Smooth muscle cell of the brain vasculature (primary cell): ENCODE measurements around the gene SERINC2.

ENCODE experiments used
- DNase-seq: peaks from one replicate; pipeline ENCODE4 v3.0.0-alpha.2; 2012; ENCODE audit warnings: low read depth, low spot score

SERINC2 gene

DNA sequence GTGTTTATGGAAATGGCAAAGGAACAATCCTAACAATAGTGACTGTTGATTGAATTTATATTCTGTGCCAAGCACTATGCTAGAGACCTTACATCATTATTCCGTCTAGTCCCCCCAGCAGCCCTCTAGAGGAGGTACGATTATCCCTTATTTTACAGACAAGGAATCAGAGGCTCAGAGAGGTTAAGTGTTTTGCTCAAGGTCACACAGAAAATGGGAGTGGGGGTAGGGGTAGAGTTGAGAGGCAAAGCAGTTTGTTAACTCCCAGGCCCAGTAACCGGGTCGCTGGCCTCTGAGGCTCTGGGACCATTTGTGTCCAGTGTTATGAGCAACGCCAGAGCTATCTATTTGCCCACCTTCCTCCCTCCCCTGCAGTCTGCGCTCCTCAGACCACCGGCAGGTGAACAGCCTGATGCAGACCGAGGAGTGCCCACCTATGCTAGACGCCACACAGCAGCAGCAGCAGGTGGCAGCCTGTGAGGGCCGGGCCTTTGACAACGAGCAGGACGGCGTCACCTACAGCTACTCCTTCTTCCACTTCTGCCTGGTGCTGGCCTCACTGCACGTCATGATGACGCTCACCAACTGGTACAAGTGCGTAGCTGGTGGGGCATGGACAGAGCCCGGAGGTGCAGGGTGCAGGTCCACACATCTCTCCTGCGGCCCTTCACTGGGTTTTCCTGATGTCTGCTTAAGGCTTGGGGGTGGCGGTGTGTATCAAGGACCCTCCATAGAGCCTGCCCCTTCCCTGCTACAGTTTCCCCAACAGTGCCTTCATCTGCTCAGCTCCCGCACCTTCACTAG, 19.8 kb downstream of the SERINC2 start:
- no peak for DNase-seq

GRCh38 chr1:31433396-31433930, 20.4 kb downstream of the SERINC2 start:
- no peak for DNase-seq

GRCh38 chr1:31434101-31434871, 21.3 kb downstream of the SERINC2 start:
- no peak for DNase-seq

- no peak for DNase-seq
Measured at GRCh38 chr1:31434979-31435378, 22.0 kb downstream of the SERINC2 start.

DNA sequence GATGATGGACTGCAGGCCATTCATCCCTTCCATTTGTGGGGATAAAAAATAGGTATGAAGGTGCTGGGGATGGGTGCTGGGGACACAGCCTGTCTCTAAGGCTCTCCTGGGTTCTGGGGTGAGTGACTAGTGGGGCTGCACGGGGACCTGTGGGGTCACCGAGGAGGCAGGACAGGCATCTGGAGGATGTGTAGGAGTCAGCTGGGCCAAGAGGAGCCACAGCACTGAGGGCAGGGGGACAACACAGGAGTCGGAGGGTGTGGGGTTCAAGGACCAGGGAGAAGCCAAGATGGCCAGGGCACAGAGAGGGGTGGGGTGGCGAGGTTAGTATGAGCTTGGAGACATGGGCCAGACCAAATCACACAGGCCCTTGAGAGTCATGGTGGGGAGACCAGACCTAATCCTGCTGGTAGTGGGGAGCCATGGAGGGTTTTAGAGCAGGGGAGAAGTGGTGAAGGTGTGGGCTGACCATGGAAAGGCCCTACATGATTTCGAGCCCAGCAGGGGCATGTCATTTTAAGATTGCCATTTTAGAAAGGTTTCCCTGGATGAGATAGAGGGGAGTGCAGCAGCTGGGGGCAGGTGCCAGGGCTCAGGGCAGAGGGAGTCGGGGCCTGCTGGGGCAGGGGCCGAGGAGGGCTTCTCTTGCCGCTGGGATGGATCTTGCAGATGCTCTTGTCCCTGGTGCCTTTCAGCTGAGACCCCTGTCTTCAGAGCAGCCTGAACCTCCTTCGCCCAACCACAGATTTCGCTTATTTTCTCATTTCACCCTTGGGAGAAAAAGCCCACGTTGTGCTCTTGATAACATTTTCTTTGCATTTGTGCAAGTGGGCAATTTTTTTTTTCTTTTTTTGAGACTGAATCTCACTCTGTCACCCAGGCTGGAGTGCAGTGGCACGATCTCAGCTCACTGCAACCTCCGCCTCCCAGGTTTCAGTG, 22.7 kb downstream of the SERINC2 start:
- DNase-seq: no peak

DNA sequence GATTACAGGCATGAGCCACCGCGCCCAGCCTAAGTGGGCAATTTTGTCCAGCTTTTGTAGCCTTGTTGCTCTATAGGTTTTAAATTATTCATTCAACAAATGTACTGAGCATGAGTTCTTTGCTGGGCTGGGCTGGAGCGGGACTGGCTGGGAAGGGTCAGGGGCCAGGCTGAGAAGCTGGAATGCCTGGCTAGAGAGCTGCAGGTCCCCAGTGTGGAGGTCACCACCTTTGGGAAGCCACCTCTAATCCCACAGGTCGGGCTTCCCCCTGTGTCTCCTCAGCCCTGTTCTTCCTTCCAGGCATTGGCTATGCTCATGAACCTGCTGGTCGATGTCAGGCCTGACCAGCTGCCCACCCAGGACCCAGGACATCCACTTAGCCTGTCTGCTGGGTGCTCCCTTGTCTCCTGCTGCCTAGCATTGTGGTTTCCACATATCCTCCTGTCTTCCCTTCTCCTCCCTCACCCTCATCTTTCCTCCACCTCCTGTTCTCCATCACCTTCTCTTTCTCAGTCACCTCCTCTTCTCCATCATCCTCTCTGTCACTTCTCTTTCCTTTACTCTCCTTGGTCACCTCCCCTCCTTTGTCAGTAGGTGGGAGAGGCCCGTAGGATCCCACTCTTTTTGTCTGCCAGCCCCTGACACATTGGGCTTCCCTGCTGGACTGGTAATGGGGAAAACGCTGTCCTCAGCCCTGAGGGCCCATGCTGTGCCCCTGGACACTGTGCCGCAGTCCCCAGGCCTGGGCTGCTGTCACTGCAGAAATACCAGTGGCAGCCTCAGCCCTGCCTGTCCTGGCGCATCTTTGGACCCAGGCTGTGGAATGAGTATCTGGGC, 23.8 kb downstream of the SERINC2 start:
- no peak for DNase-seq

GRCh38 chr1:31437433-31438037, 24.5 kb downstream of the SERINC2 start:
- no peak for DNase-seq

GRCh38 chr1:31439276-31439675, 26.3 kb downstream of the SERINC2 start:
- no peak for DNase-seq

GRCh38 chr1:31441073-31441472, 28.1 kb downstream of the SERINC2 start:
- no peak for DNase-seq

GRCh38 chr1:31441558-31441957, 28.5 kb downstream of the SERINC2 start:
- no peak for DNase-seq

DNA sequence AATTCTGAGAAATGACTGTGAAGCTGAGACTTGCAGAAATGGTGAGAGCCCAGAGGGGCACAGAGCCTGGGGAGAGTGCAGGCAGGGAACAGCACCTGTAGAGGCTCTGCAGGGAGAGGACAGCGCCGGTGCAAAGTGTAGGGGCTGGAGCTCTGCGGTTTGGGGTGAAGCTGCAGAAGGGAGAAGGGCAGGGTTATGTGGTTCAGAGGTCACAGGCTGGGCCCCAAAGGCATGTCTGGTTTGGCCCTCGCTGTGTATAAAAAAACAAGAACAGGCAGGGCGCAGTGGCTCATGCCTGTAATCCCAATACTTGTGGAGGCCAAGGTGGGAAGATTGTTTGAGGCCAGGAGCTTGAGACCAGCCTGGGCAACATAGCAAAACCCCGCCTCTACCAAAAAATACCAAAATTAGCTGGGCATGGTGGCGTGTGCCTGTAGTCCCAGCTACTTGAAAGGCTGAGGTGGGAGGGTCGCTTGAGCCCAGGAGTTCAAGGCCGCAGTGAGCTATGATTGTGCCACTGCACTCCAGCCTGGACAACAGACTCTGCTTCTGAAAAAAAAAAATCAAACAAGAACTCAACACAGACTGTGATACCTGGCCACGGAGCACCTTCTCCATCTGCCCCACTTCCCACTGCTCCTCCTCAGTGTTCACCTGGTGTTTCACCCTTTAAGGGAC, 29.1 kb downstream of the SERINC2 start:
- DNase-seq: no peak

DNA sequence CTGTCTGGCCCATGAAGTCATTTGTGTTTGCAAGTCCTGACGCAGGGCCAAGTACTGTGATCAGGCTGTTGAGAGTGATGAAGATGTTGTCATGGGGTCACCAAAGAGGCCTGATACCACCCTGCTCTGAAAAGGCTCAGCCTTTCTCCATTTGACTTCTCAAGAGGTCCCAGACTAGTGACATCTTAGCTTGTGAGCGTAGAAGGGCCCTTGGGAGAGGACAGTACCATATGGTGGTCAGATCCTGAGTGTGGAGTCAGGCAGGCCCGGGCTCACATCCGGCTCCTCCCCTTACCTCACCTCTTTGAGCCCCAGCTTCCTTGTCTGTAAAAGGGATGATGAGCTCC, 29.6 kb downstream of the SERINC2 start:
- DNase-seq: no peak

GRCh38 chr1:31443673-31444072, 30.7 kb downstream of the SERINC2 start:
- no peak for DNase-seq

DNA sequence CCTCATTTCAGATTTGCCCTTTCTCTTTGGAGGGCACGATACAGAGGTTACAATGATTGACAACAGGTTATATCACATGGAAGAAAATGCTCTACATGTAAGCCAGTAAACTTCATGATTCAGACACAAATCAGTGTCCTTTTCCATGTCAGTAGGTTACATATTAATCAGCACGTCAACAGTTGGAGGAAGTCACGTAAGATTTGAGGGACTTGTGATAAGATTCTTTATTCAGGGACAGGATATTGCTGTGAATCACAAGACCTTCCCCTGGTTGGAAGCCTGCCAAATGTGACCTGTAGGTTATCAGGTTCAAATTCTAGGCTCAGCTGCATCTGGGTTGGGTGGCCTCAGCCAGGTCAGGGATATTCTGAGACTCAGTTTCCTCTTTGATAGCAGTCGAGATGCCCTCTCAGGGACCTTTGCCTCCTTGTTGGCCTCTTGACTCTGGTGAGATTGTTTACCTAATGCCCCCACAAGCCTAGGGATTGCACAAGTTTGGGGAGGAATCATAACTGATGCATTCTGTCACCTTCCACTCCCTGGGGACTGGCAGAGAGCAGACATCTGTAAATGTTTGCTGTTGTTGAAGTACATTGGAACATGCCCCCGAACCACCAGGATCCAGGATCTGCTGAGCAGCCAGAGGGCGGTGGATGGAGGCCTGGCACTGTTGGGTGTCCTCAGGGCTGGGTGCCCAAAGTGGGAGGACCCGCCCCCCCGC, 31.9 kb downstream of the SERINC2 start:
- DNase-seq: no peak

DNA sequence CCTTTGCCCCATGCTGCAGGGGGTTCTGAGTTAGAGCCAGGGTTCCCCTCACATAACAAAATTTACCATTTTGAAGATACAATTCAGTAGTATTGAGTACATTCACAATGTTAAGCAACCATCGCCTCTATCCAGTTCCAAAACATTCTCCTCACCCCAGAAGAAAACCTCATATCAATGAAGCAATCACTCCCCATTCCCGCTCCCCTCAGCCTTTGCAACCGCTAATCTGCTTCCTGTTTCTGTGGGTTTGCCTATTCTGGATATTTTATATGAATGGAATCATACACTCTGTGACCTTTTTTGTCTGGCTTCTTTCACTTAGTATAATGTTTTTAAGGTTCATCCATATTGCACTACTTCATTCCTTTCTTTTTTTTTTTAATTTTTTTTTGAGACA, 32.9 kb downstream of the SERINC2 start:
- DNase-seq: no peak

DNA sequence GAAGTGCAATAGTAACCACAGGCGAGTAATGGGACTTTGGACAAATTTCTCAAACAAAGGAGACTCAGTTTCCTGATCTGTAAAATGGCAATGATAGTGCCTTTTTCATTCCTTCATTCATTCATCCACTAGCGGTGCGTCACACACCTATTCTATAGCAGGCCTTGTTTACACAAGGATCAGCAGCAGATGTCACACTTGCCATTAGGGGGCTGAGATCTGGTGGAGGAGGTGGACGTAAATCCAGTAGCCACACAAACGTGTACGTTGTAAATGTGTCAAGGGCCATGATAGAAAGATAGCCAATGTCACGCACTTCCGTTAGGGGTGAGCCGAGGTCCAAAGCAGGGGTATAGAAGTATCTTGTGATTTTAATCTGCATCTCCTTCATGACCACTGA, 34.2 kb downstream of the SERINC2 start:
- DNase-seq: no peak

DNA sequence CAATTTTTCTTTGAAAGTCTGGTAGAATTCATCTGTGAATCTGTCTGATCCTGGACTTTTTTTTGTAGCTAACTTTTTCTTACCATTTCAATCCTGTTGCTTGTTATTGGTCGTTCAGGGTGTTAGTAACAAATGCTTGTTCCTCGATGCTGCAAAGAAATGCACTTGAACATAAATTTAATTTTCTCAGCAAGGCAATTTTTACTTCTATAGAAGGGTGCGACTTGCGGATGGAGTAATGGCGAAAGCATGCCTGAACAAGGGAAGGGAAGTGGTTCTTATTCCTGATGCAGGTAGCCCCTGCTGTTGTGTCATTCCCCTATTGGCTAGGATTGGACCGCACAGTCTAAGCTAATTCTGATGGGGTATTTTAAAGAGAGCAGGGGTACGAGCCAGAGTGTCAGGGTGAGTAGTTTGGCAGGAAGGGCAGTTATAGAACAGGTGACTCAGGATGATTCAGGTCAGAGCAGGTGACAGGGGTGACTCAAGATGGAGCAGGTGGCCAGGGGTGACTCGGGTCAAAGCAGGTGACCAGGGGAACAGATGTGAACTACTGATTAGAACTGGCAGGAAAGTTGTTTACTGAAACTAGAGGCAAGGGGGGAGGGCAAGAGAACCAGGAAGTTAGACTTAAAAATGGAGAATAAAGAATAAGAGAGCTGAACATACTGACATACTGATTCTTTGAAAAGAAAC, 40.5 kb downstream of the SERINC2 start:
- DNase-seq: no peak

- DNase-seq: no peak
Measured at GRCh38 chr1:31458287-31458896, 45.4 kb downstream of the SERINC2 start.
